Type B pancreatic cell (in vitro differentiated cells): Measurements from ENCODE around the gene SLC34A3. TPM values are rescaled to one million over a fixed set of nuclear protein-coding genes. Genes with fewer than 3 reads are reported as not detected.
A peak's percentile ranks its signal among the peaks of the same experiment; 100 is the strongest.

Source experiments
- DNase-seq: peaks from one replicate; pipeline ENCODE4 v3.0.0; 2021; ENCODE audit warnings: mixed read lengths; ENCODE audit not compliant: unreplicated experiment; ENCODE audit errors: extremely low spot score
- H3K27ac Mint-ChIP-seq: 2 replicates; pipeline ENCODE4 v1.8.0; 2021; ENCODE audit warnings: mild to moderate bottlenecking, mixed read lengths
- H3K27me3 Mint-ChIP-seq: 2 replicates; pipeline ENCODE4 v1.8.0; 2021; ENCODE audit warnings: mixed read lengths
- H3K36me3 Mint-ChIP-seq: 2 replicates; pipeline ENCODE4 v1.8.0; 2021; ENCODE audit warnings: mixed read lengths
- H3K4me1 Mint-ChIP-seq: one replicate; pipeline ENCODE4 v1.8.0; 2021; ENCODE audit warnings: mixed read lengths; ENCODE audit not compliant: unreplicated experiment
- H3K4me3 Mint-ChIP-seq: 2 replicates; pipeline ENCODE4 v1.8.0; 2021; ENCODE audit warnings: mild to moderate bottlenecking, mixed read lengths
- H3K9me3 Mint-ChIP-seq: 2 replicates; pipeline ENCODE4 v1.8.0; 2021; ENCODE audit warnings: mixed read lengths
- total RNA-seq: library from RNA; stranded (reverse); gene quantifications from 2 replicates; pipeline ENCODE4 v1.2.1, GENCODE V29; 2021; ENCODE audit warnings: low replicate concordance
- TF ChIP-seq, protein P1 (sequence below): fragments of 200-600 bp; sonication (generic); conservative IDR thresholded peaks from 2 replicates; pipeline ENCODE4 v1.5.0; 2021; ENCODE audit warnings: antibody characterized with exemption, mild to moderate bottlenecking

Gene SLC34A3
- total RNA-seq, 1 donor from 2014 or later: 0.41 TPM

DNA sequence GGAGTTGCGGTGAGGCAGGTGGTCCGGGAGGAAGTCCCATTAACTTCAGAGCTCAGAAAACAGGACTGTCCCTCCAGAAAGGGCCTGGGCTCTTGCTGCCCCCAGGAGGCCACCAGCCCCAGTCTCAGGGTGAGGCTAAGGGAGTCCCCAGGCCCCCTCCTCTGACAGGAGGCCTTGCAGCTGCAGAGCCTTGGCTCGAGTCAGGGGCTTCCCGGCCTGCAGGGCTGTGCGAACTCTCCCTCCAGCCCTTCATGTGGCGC lies 17.1 kb downstream of the SLC34A3 start:
- H3K27ac Mint-ChIP-seq: no peak overlapping the region

DNA sequence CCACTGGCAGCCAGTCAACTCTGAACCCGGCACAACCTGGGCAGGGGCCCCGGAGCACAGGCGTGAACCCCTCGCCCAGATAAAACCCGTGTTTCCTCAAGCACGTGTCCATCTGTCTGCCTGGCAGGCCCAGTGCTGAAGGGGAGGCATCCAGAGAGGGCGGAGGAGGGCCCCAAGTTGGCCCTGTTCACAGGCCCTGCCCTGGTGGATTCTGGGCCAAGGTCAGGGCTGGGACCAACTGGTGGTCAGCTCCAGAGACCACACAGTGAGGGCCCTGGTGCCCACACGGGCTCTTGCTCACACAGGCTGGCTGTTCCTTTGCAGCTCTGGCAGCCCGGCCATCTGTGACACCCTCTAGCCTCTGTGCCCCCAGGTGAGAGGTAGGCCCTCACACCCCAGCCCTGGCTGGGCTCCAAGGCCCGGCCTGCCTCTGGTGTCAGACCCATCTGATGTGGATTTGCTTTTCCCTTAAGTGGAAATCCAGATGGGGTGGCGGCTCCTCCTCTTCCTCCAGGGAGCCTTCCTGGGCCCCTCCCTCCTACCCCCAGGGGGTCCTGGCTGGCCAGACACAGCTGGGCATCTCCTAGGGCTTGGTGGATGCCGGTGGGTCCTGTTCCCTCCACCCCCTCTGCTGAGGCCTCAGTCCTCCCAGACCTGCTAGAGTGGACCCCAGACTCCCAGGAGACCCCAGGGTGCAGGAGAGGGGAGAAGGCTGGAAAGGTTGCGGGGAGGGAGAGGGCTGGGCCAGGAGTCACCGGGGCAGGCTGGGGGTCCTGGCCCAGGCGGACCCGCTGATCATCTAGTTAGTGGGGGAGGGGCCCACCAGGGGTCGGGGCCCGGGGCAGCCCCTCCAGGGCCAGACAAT lies 19.9 kb downstream of the SLC34A3 start:
- Mint-ChIP-seq H3K27me3 (no peaks in the 10 kb centered on the region), H3K4me3 (no peak overlapping the region), H3K4me1 (peaks cover 9% of the 10 kb centered on the region), H3K36me3 (no peaks in the 10 kb centered on the region), H3K27ac (no peak overlapping the region), H3K9me3 (no peaks in the 10 kb centered on the region)
- DNase-seq: no peak
- TF ChIP-seq, protein P1, sequence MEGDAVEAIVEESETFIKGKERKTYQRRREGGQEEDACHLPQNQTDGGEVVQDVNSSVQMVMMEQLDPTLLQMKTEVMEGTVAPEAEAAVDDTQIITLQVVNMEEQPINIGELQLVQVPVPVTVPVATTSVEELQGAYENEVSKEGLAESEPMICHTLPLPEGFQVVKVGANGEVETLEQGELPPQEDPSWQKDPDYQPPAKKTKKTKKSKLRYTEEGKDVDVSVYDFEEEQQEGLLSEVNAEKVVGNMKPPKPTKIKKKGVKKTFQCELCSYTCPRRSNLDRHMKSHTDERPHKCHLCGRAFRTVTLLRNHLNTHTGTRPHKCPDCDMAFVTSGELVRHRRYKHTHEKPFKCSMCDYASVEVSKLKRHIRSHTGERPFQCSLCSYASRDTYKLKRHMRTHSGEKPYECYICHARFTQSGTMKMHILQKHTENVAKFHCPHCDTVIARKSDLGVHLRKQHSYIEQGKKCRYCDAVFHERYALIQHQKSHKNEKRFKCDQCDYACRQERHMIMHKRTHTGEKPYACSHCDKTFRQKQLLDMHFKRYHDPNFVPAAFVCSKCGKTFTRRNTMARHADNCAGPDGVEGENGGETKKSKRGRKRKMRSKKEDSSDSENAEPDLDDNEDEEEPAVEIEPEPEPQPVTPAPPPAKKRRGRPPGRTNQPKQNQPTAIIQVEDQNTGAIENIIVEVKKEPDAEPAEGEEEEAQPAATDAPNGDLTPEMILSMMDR: no peak

More for the DNA sequence above, 17.1 kb downstream of the SLC34A3 start:
- Mint-ChIP-seq H3K27me3 (no peaks in the 10 kb centered on the region), H3K4me3 (no peak overlapping the region), H3K9me3 (no peaks in the 10 kb centered on the region), H3K36me3 (peaks cover 5% of the 10 kb centered on the region), H3K4me1 (peaks cover 15% of the 10 kb centered on the region)
- TF ChIP-seq, protein P1: no peak
- DNase-seq: no peak

DNA sequence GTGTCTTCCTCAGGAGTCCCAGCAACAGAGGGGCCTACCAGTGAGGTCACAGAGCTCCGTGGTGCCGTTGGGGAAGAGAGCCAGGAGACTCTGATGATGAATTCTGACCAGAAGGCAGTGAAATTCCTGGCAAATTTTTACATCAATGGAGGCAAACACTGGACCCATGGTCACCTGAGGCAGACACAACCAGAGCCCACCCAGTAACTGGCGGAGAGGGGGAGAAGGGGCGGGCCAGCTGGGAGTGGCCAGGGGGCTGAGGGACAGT lies 20.4 kb downstream of the SLC34A3 start, which contains the start of gene STPG3:
Gene STPG3, plus strand, starts transcription at position 93 of the 268 bp plus-strand sequence. Its CDS starts 1 bp downstream, at position 94.
- H3K27me3 Mint-ChIP-seq: no peaks in the 10 kb centered on the region
- TF ChIP-seq, protein P1: no peak
- peaks cover 9% of the 10 kb centered on the region for H3K4me1 Mint-ChIP-seq
- H3K9me3 Mint-ChIP-seq: no peaks in the 10 kb centered on the region
- peak within 1 kb of the TSS; percentile 60 for H3K4me3 Mint-ChIP-seq
- no peak within 1 kb of the TSS for H3K27ac Mint-ChIP-seq
- no peaks in the 10 kb centered on the region for H3K36me3 Mint-ChIP-seq
- DNase-seq: no peak

DNA sequence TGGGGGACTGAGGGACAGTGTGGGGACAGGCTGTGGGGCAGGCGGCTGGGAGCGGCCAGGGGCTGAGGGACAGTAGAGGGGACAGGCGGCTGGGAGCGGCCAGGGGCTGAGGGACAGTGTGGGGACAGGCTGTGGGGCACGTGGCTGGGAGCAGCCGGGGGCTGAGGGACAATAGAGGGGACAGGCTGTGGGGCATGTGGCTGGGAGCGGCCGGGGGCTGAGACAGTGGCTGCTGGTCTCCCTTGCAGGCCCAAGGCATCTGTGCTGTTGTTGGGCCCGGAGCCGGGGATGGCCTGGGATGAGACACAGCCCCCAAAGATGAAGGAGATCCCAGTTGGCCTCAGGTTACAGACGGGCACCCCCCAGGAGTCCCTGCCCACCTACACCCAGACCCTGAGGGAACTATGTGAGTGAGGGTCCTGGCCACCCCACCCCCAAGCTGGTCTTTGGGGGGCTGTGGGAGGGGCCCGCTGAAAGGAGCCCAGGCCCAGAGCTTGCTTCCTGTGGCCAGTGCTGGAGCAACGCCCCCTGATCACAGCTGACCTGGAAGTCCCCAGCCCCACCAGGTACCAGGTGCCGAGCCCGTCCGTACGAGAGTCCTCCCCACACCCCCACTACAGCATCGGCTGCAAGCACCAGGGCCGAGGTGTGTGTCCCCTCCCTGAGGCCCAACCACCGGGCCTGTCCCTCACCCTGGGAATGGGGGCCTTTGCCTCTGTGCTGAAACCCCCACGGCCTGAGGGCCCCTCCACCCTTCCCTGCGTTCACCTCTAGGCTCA lies 21.0 kb downstream of the SLC34A3 start:
- Mint-ChIP-seq H3K9me3 (no peaks in the 10 kb centered on the region), H3K4me1 (peaks cover 9% of the 10 kb centered on the region), H3K4me3 (no peak overlapping the region), H3K27ac (no peak overlapping the region), H3K27me3 (no peaks in the 10 kb centered on the region), H3K36me3 (no peaks in the 10 kb centered on the region)
- TF ChIP-seq, protein P1: no peak
- no peak for DNase-seq

DNA sequence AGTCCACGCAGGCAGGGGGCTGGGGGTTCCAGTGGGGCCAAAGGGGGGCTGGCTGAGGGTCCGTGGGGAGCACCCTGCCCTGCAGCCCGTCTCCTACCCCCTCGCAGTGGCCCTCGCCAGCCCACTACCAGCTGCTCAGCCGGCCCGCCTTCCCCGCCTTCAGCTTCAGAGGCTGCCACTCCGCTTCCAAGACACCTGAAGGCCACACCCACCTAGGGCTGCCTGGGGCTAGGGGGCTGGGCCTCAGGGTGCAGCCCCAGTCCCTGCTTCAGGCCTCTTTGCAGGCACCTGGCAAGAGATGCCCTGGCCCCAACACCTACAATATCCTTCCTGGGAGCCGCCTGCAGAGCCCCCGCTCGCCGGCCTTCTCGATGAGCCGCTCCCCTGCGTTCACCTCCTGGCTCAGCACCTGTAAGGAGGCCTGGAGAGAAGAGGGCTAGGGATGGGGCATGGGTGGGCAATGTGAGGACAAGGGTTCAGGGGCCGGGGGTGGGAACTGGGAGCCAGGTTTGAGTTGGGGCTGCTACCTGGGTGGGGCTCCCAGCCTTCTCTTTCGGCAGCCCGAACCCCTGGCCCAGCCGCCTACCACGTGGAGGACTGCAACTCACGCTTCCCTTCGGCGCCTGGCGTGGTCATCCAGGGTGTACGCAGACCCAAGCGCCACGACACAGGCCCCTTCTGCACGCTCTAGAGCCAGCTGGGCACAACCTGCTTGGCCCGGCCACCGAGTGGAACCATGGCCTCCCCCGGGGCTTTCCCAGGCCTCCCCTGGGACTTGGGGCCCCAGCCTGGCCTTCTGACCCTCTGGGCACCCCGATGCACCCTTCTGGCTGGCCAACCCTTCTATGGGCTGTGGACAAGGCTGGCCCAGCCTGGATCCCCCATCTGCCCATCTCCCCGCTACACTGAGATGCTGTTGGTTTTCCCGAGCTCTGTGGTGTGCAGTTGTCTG lies 22.1 kb downstream of the SLC34A3 start:
- DNase-seq: no peak
- Mint-ChIP-seq H3K36me3 (no peaks in the 10 kb centered on the region), H3K4me1 (peaks cover 4% of the 10 kb centered on the region), H3K27ac (no peak overlapping the region), H3K4me3 (peak overlapping the region; percentile 44), H3K27me3 (no peaks in the 10 kb centered on the region), H3K9me3 (no peaks in the 10 kb centered on the region)
- TF ChIP-seq, protein P1: no peak
